ENCODE results near the gene KRT23.
"Not testable (repeated sequence)": the region's sequence is repeated elsewhere in the genome, so short reads cannot be mapped to it uniquely, and the experiment has no call there.

The KRT23 gene

DNA sequence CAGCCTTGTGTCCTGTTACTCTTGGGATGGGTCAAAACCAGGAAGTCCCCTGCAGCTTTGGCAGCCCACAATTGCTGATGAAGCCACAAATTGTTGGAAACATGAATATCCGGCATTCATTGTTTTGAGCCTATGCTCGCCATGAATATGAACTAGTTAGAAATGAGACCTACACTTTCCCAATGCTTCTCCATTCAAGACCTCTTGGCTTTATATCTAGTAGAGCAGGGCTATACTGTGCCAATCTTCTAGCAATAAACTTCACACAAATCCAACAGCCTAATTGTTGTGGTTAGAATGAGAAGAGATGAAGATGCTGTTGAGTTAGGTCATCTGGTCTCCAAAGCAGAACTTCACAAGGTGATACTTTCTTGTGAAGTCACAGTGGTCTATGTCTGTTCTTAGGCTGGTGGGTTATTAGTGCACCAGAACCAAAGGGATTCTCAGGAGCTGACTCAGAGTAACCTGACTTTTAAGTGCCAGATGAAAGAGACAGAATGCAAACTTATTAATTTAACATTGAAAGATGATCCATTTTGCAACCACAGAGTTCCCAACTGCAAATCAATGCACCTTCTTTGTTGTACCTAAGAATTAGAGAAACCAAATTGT lies 13.7 kb upstream of the KRT23 start:
- in situ Hi-C loops (cut with MboI; ENCODE audit: low sequenced_read_pairs): no loop called here

DNA sequence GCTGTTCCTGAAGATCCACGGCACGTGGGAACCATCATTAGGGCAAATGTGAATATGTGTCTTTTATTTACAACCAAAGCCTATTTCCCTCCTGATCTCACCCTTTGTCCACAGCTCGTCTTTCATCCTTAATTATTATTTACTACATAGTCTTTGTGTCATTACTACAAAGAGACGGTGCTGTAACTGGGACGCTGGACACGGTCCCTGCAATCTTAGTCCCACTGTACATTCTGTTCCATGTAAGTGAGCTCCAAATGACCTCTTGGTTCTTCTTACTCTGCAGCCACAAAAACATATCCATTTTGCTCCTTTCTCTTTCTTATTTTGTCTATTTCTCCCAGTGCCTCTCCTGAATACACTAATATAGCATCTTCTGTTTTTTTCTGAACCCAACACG lies 12.7 kb upstream of the KRT23 start:
- in situ Hi-C loops (cut with MboI; ENCODE audit: low sequenced_read_pairs): no loop called here

- in situ Hi-C loops (cut with MboI; ENCODE audit: low sequenced_read_pairs): no loop called here
Observed at GRCh38 chr17:40949418-40949817, 12.0 kb upstream of the KRT23 start.

DNA sequence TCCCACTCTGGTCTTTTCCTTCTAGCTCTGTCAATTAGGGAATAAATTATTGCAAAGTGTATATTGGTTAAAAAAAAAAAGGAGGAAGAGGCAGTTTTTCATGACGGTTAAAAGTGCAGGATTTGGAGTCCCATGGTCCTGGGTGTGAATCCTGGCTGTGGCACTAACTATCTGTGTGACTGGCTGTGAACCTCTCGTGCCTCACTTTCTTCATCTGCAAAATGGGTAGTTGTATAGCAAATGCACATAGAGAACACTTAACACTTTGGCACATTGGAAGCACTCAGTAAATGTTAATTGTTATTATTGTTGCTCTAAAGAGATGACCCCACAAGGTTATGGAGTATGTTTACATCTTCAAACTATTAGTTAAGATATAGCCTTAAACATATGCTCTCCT lies 10.5 kb upstream of the KRT23 start:
- in situ Hi-C loops (cut with MboI; ENCODE audit: low sequenced_read_pairs): no loop called here

- in situ Hi-C loops (cut with MboI; ENCODE audit: low sequenced_read_pairs): no loop called here
Observed at GRCh38 chr17:40945414-40945813, 8.0 kb upstream of the KRT23 start.

GRCh38 chr17:40944531-40944930 lies 7.1 kb upstream of the KRT23 start:
- in situ Hi-C loops (cut with MboI; ENCODE audit: low sequenced_read_pairs): no loop called here

DNA sequence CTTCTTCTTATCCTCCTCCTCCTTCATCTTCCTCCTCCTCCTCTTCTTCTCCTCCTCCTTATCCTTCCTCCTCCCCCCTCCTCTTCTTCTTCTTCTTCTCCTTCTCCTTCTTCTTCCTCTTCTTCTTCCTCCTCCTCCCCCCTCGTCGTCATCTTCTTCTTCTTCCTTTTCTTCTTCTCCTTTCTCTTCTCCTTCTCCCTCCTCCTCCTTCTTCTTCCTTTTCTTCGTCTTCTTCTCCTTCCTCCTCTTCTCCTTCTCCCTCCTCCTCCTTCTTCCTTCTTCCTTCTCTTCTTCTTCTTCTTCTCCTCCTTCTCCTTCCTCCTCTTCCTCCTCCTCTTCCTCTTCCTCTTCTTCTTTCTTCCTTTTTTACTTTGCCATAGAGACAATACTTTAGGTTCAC lies 5.1 kb upstream of the KRT23 start:
- in situ Hi-C loops (cut with MboI; ENCODE audit: low sequenced_read_pairs): no loop called here

DNA sequence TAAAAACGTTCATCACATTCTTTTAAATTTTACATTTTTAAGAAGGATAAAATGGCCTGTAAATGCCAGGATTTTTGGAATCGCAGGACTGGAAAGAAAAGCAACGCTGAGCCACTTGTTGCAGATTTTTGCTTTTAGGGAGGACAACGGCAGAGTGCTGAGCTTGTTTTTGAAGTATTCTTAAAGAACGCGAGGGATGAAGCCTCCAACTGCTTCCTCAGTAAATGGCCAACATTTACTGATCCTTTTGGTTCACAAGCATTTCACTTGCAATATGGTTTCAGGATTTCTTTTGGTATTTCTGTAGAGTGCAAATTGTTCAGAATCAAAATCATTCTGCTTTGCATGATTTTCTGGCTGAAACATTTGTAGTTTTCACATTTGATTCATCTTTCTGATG lies 2.8 kb upstream of the KRT23 start:
- in situ Hi-C loops (cut with MboI; ENCODE audit: low sequenced_read_pairs): no loop called here

DNA sequence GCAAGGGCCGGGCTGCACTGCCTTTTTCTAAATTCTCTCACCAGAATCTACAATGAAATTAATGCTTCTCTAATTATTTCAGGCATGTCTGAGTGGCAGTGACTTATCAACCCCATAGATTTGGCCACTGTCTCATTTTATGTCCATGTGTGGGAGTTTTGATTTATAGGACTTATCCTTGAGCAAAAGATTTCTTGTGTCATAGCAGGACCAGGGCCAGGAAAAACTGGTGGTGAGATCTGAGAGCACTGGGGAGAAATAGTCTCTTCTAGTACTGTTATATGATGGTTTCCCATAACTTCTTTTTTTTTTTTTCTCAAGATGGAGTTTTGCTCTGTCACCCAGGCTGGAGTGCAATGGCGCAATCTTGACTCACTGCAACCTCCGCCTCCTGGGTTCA lies 1.5 kb upstream of the KRT23 start:
- in situ Hi-C loops (cut with MboI; ENCODE audit: low sequenced_read_pairs): no loop called here

- in situ Hi-C loops (cut with MboI; ENCODE audit: low sequenced_read_pairs): no loop called here
Observed at GRCh38 chr17:40936976-40937375, 470 bp downstream of the KRT23 start.

GRCh38 chr17:40936437-40936971 lies 942 bp downstream of the KRT23 start:
- in situ Hi-C loops (cut with MboI; ENCODE audit: low sequenced_read_pairs): no loop called here

DNA sequence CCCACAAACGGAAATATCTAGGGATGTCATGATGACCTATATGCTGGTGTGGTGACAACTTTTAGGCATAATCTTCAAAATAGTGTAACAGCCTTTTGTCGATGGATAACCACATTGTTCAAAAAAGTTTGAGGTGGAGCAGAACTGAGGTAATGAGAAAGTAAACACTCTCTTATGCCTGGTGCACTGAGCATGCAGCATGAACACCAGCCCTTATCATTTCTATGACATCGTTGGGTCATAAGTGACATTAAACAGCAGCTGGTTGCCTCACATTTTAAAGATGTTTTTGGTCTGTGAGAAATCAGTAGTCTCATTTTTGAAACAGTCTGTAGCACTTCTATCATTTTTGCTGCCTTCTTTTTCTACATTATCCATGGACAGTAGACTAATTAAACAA lies 1.8 kb downstream of the KRT23 start:
- in situ Hi-C loops (cut with MboI; ENCODE audit: low sequenced_read_pairs): no loop called here

- in situ Hi-C loops (cut with MboI; ENCODE audit: low sequenced_read_pairs): no loop called here
Observed at GRCh38 chr17:40932608-40933007, 4.8 kb downstream of the KRT23 start.

- in situ Hi-C loops (cut with MboI; ENCODE audit: low sequenced_read_pairs): no loop called here
Observed at GRCh38 chr17:40931311-40931710, 6.1 kb downstream of the KRT23 start.

GRCh38 chr17:40926341-40926740 lies 11.1 kb downstream of the KRT23 start:
- in situ Hi-C loops (cut with MboI; ENCODE audit: low sequenced_read_pairs): no loop called here

- in situ Hi-C loops (cut with MboI; ENCODE audit: low sequenced_read_pairs): no loop called here
Observed at GRCh38 chr17:40922239-40922638, 15.2 kb downstream of the KRT23 start.

DNA sequence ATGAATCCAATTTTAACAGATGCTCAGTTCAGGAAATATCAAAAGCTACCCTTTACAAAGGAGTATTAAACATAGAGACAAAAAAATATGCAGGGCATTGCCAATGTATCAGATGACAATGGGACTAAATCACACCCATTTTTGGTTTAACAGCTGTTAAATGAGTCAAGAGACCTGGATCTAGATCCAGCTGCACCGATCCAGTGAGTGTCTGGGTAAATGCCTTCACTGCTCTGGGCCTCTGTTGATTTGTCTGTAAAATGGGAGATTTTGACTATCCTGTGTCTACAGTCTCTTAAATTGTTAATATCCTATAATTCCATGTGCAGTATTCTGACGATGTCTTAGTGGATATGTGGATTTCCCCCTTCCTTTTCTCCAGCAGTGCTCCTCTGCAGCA lies 16.4 kb downstream of the KRT23 start:
- in situ Hi-C loops (cut with MboI; ENCODE audit: low sequenced_read_pairs): no loop called here

DNA sequence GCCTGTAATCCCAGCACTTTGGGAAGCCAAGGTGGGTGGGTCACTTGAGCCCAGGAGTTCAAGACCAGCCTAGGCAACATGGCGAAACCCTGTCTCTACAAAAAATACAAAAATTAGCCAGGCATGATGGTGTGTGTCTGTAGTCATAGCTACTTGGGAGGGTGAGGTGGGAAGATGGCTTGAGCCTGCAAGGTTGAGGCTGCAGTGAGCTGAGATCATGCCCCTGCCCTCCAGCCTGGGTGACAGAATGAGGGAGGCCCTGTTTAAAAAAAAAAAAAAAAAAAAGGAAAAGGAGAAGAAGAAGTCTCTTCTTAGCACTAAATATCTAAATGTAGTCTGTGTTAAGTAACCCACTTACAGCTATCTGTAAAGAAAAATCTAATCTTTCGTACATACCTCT lies 20.3 kb downstream of the KRT23 start:
- in situ Hi-C loops (cut with MboI; ENCODE audit: low sequenced_read_pairs): not testable (repeated sequence)

DNA sequence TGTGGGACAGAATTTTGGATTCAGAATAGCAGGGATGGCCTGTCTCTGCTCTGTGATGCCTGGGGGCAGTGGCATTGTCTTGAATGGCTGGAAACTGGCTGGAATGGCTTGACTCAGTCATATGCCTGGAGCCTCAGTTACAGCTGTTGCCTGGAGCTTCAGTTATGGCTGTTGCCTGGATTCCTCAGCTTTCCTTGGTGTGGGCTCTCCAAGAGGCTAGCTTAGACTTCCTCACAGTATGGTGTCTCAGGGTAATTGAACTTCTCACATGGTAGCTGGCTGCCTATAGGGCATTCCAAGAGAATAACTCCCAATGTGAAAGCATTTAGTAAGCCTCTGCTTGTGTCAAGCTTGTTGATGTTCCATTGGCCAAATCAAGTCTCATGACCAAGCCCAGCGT lies 21.1 kb downstream of the KRT23 start:
- in situ Hi-C loops (cut with MboI; ENCODE audit: low sequenced_read_pairs): no loop called here

DNA sequence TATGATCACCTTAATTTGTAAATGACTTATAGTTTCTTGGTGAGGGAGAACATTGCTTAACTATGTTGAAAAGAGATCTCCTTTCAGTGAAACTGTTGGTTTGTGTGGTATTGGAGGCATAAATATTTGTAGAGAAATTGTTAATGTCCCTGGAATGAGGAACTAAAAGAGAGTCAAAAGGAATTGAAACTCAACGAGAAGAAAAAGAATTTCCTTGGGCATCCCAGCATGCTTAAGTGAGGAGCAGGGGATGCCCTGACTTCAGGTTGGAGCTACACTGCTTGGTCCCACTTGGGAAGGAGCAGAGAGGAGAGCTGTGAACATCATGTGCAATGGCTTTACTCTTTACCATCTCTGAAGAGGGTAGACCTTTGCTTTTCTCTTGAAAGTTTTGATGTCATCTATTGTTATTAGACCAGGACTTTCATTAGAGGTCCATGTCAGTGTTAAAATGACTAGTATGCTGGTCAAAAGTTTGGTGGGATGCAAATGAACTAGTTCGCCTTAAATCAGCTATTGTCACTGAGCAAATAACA lies 21.7 kb downstream of the KRT23 start:
- in situ Hi-C loops (cut with MboI; ENCODE audit: low sequenced_read_pairs): no loop called here

DNA sequence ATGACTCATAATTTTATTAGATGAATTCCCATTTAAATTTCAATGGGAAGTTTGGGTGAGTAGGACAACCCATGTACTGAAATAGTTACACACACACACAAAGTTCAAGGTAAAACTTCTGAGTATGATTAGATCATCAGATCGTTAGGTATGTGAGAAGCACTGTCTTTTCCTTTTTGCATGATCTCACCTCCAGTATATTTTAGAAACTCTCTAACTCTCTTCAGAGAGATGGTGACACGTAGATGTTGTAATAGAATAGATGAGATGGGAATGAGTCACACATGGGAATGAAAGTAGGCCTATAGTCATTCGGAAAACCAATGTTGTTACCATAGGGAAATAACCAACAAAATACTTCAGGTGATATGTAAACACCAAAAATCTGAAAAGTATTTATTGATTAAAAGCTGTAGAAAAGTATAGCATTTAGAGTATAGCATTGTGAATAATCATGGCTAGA lies 22.2 kb downstream of the KRT23 start:
- in situ Hi-C loops (cut with MboI; ENCODE audit: low sequenced_read_pairs): no loop called here

GRCh38 chr17:40914075-40914855 lies 23.2 kb downstream of the KRT23 start:
- in situ Hi-C loops (cut with MboI; ENCODE audit: low sequenced_read_pairs): no loop called here

Measured in hTERT RPE-1 (cell line).